SIG-M5 (cell line): ENCODE results near the gene SERPINA3.

Experiments
- DNase-seq: peaks from one replicate; lab custom pipeline; 2025; lab: John Stamatoyannopoulos, UW

SERPINA3 gene

GRCh38 chr14:94613720-94614644 lies 1.8 kb downstream of the SERPINA3 start:
- DNase-seq = no peak

- DNase-seq = no peak
Observed at GRCh38 chr14:94614802-94615201, 2.6 kb downstream of the SERPINA3 start.

DNA sequence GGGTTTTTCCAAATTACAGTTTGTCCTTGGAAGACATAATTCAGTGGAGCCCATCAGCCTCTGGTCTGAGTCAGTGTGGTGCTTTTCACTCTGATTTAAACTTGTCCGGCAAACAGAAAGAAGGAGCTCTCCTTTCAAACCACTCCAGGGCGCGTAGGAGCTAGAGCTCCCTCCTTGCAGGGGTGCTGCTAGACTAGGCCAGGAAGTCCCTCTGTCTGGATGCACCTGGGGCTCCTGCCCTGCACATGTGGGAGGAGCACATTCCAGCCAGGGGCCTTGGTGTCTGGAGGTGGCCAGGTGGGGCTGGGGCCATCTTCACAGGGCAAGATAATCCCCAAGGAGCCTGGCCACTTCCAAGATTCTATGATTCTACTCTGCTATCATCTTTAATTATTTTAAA lies 3.1 kb downstream of the SERPINA3 start:
- DNase-seq = no peak

DNA sequence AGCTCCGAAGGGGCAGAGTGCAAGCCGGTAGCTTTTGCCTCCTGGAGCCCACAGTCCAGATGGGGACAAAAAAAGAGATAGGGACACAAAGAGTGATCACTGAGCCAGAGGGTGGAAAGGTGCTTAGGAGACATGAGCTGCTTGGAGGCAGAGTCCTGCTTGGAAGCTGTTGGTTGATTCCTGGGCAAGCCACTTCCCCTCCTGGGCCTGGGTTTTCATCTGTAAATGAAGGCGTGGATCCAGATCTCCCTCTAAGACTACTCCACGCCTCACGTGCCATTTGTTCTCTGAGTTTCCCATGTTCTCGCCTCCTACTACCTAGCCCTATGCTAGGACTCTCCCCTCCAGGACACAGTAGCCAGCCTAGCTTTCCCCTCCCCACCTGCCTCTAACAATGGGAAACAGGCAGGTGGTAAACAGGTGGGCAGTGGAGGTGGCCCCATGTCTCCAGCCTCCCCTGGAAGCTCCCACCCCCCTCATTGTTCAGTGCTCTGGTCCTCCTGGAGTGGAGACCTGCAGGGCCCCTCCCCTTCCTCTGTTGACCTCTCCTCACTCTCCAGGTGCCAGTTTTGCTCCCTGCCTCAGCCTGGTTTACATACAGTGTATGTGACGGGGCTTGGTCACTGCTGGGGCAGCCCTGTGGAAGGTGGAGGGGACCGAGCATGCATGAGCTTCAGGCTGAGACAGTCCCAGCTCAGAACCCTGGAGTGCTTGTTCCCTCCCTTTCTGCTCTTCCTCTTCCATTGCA lies 3.8 kb downstream of the SERPINA3 start:
- no peak for DNase-seq

GRCh38 chr14:94617366-94617941 lies 5.3 kb downstream of the SERPINA3 start:
- DNase-seq = no peak

DNA sequence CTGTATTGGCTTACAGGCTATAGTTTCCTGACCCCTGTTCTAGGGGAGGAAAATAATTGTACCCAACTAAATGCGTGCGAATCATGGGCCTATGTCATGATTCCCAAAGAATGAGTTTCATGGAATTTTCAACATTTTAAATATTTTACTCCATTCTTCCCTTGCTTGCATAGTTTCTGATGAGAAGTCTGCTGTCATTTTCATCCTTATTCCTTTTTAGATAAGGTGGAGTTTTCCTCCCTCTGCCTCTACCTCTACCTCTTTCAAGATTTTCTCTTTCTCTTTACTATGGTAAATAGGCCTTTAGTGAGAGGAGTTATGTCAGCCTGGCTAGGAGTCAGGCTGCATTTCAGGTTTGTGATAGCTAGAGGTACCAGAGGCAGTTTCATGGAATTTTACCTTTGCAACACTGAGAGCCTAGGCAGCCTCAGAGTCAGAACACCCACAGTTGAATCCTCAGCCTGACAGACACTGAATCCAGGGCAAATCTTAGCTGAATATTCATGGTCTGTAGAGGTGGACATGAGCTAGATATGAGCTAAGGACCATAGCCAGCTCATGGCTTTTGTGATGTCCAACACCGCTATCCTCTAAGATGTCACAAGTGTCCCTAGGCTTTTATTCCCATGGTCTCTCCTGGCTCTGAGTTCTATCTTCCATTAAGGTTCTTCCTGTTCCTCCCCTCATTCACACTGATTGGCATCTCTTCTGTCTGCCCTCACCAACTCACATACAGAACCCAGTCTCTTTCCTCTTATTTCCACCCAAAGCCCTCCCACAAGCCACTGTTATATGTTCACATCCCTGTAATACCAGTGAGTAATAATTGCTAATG lies 6.0 kb downstream of the SERPINA3 start:
- DNase-seq = no peak

DNA sequence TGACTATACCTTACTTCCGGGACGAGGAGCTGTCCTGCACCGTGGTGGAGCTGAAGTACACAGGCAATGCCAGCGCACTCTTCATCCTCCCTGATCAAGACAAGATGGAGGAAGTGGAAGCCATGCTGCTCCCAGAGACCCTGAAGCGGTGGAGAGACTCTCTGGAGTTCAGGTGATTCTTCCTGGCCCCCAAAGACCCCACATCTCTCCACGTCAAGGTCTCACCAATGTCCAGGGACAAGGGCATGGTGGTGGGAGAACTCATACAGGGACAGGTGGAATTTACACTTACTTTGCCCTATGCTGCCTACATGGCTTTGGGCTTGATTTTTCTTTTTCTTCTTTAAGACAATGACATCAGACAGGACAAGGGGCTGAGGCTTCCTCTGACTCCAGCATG lies 7.1 kb downstream of the SERPINA3 start:
- no peak for DNase-seq

DNA sequence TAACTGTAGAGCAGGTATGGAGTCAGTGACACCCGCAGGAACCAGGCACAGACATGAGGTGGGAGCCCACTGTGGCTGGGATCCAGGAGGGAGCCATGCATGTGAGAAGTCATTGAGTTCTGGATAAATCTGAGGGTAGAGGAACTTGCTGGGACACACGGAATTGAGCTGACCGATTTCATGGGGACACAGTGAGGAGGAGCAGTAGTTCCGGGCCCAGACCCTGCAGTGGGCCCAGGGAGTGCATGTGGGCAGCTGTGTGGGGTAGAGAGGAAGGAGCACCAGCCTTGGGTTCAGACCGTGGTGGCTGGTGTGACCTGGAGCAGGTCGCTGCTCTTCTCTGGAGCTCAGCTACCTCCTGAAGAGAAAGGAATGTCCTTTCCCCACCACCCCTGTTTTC lies 8.4 kb downstream of the SERPINA3 start:
- no peak for DNase-seq

DNA sequence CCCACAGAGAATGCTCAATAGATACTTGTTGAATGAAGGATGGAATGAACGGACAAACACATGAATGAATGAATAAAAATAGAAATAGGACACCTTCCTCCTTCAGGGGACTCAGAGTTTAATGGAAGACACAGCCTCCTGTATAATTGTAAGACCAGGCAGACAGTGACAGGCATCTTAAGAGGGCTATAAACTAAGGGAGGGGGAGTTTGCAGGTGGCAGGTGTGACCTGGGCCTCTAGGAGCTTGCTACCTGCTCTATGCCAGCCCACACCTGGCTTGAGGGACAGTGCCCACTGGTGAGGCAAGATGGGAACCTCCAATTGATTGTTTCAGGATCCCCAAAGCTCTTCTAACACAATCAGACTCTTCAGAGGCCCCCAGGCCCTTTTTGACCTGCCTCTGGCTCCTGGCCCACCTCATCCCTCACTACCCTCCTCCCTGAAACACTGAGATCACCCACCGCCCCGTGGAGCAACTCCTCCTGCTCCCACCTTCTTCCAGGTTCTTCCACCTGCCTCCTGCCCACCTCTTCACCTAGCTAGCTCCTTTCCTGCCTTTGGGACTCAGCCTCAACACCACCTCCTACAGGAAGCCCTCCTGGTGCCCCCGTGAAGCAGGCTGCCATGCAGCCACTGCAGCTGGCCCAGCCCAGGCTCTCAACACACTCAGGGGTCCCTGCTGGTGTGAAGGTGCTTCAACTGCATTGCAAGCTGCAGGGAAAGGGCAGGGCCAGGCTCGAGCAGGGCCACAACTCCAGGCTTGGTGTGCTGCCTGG lies 9.4 kb downstream of the SERPINA3 start:
- no peak for DNase-seq

DNA sequence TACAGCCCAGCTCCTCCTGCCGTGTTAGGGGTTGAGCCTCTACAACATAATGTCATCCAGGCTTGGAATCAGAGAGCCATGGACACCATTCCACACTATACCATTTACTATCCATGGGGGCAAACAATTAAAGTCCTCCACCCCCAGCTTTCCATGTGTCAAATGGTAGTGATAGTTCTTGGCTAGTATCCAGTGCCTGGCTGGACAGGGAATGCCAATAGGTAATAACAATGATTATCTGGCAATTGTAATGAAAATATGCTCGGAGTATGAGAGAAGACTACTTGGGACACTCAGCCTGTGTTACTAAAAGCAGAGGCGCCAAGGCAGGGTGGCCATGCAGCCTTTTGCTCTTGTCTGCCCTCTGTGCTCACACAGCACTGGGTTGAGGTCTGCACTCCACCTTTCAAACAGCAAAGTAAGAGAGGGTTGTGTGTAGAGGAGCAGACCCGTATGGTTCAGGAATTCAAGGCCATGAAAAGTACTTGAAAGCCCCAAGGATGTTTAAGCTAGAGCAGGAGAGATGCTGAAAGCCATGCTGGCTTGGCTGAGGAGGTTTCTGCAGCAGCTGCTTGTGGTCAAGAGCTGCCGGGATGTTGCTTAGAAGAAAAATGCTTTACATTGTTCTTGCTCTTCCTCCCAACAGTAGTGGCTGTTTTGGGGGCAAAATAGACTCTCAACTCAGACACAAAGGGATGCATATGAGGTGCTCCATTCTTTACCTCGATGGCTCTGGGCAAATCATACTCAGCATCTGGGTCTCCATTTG lies 10.6 kb downstream of the SERPINA3 start:
- no peak for DNase-seq

GRCh38 chr14:94623422-94623809 lies 11.2 kb downstream of the SERPINA3 start:
- no peak for DNase-seq

GRCh38 chr14:94623856-94624499 lies 11.8 kb downstream of the SERPINA3 start:
- DNase-seq = no peak

GRCh38 chr14:94624537-94625352 lies 12.6 kb downstream of the SERPINA3 start:
- no peak for DNase-seq

GRCh38 chr14:94625353-94625635 lies 13.1 kb downstream of the SERPINA3 start:
- DNase-seq = no peak

GRCh38 chr14:94628578-94628977 lies 16.4 kb downstream of the SERPINA3 start:
- DNase-seq = no peak

GRCh38 chr14:94630396-94630795 lies 18.2 kb downstream of the SERPINA3 start:
- DNase-seq = no peak

DNA sequence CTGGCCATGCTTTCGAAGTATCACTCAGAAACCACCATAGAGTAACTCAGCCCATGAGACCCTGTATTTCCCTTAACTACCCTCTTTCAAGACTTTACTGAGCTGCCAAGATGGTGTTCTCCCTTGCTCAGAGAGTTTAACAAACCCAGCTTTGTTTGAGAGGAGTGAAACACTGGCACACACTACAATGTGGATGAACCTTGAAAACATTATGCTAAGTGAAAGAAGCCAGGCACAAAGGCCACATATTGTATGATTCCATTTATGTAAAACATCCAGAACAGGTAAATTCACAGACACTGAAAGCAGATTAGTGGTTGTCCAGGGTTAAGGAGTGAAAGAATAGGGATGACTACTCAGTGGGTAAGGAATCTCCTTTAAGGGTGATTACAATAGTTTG lies 18.9 kb downstream of the SERPINA3 start:
- DNase-seq = no peak

GRCh38 chr14:94631536-94632304 lies 19.5 kb downstream of the SERPINA3 start:
- no peak for DNase-seq

- no peak for DNase-seq
Observed at GRCh38 chr14:94632305-94632590, 20.1 kb downstream of the SERPINA3 start.
